ENCODE results near the gene GPATCH11.
A peak's percentile ranks its signal among the peaks of the same experiment; 100 is the strongest.

GRCh38 chr2:37084797-37085196, 479 bp downstream of the GPATCH11 start:
- peak; percentile 11 for TF ChIP-seq CTCF (IDR thresholded peaks at IDR 0.05; ENCODE audit: borderline replicate concordance, extremely low read depth, low read length, poor library complexity, severe bottlenecking)
- TF ChIP-seq EZH2 (IDR thresholded peaks at IDR 0.05; ENCODE audit: borderline replicate concordance, low read depth, low read length, severe bottlenecking), result no peak
